Measurements from ENCODE around the gene UPP2.

- TF ChIP-seq CTCF (conservative IDR thresholded peaks at IDR 0.05; ENCODE audit: low read depth, low read length) (no peak), EZH2 (IDR thresholded peaks at IDR 0.05; ENCODE audit: low read length, unreplicated experiment) (no peak), EZH2phosphoT487 (IDR thresholded peaks at IDR 0.05; ENCODE audit: borderline replicate concordance, low read length) (no peak)
These were observed 81.1 kb downstream of the UPP2 start for GRCh38 chr2:158182676-158183295.

Data from PC-3 (cell line).